Measurements from ENCODE around the gene SLC25A29. TPM values are rescaled to one million over a fixed set of nuclear protein-coding genes. Genes with fewer than 3 reads are reported as not detected.

SLC25A29 gene
- total RNA-seq, 6 experiments from 2014 or later, result 14.1 to 30.3 (median 18.2) TPM

DNA sequence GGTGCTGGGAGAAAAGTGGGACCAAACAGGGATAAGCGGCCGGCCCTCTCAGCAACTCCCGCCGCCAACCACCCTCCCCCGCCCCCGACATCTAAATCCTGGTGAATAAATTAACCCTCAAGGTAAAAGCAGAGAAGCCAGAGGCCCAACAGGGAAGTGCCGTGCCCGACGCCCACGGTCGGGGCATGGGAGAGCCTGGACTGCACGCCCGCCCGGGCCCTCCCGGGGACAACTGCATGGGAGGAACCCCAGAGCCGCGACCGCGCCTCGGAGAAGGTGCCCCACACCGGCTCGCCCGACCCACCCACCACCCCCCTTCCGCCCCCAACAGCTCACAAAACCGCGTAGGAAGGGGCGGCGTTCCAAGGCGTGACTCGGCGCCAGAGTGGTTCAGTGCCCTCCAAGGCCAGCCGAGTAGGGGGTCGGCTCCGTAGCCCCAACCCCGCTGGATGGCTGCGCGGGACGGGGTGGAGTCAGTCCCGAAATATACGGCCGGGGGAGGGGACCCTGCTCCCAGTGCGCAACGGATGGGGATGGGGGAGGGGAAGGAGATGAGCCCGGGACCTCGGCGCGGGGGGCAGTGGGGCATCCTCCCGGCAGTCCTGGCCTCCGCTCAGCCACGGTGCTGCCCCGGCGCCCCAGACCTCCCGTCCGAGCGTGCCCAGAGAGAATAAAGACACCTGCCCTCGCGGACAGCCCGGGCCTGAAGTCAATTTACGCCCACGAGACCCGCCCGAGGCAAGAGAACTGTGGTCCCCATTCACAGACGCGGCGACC lies 732 bp downstream of the SLC25A29 start:
- no peaks in the 10 kb centered on the region for H3K27me3 ChIP-seq
- WGBS (ENCODE audit: insufficient coverage, low coverage, low lambda C conversion rate, missing lambda C conversion rate), result 2% methylated on average over 7 of the region's 65 CpGs
- H3K9me3 ChIP-seq, result no peaks in the 10 kb centered on the region
- H3K4me3 ChIP-seq, result peak overlapping the region; percentile 70 to 89 (median 89)
- no peak for TF ChIP-seq POLR2A (IDR thresholded peaks at IDR 0.05)
- TF ChIP-seq, protein P1, sequence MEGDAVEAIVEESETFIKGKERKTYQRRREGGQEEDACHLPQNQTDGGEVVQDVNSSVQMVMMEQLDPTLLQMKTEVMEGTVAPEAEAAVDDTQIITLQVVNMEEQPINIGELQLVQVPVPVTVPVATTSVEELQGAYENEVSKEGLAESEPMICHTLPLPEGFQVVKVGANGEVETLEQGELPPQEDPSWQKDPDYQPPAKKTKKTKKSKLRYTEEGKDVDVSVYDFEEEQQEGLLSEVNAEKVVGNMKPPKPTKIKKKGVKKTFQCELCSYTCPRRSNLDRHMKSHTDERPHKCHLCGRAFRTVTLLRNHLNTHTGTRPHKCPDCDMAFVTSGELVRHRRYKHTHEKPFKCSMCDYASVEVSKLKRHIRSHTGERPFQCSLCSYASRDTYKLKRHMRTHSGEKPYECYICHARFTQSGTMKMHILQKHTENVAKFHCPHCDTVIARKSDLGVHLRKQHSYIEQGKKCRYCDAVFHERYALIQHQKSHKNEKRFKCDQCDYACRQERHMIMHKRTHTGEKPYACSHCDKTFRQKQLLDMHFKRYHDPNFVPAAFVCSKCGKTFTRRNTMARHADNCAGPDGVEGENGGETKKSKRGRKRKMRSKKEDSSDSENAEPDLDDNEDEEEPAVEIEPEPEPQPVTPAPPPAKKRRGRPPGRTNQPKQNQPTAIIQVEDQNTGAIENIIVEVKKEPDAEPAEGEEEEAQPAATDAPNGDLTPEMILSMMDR (IDR thresholded peaks at IDR 0.05), result no peak
- H3K4me1 ChIP-seq, result peaks cover 0 to 17% (median 6%) of the 10 kb centered on the region in 4 donors
- peak in 1 of 3 donors; percentile 56 for DNase-seq
- peak overlapping the region in 2 of 3 donors; percentile 67 to 82 for H3K27ac ChIP-seq
- H3K36me3 ChIP-seq, result no peaks in the 10 kb centered on the region
- intact Hi-C loops (cut with DNase I), result loop anchor here in 1 of 2 donors (10.0 kb wide), 1 partner anchor 69 kb away; the partner anchor contains the start of gene WDR25
- ATAC-seq, result peak in 3 of 4 donors; percentile 0 to 13 (median 7)

DNA sequence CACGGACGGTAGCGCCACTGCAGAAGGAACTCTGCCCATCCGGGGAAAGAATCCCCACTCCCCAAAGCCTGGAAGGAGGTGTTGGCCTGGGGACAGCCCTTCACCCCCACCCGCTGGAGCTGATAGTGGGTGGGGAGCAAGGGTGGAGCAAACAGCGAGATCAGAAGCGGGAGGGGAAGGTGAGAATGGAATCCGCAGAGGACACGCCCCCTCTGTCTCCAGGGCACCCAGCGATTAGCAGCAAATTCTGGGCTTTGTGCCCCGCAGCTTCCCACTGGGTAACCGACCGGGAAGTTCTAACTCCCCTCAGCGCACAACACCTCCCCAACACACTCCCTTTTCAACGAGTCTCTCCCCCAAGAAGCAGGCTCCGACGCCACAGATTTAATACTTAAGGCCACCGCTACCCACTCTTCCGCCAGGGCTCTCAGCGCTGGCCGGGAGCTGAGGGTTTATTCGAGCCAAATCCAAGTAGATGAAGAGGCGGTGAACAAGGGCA lies 1.4 kb downstream of the SLC25A29 start:
- intact Hi-C loops (cut with DNase I), result loop anchor here (5.0 to 10.0 kb wide), 2 partner anchors 70 to 72 kb away; partner anchors contain the start of gene WDR25 (in 2 of the 2)
- Histone ChIP-seq H3K27me3 (no peaks in the 10 kb centered on the region), H3K27ac (peak overlapping the region in 2 of 3 donors; percentile 67 to 82), H3K4me1 (peaks cover 0 to 17% (median 6%) of the 10 kb centered on the region in 4 donors), H3K36me3 (no peaks in the 10 kb centered on the region), H3K4me3 (peak overlapping the region; percentile 70 to 89 (median 89)), H3K9me3 (no peaks in the 10 kb centered on the region)
- WGBS (ENCODE audit: insufficient coverage, low coverage, low lambda C conversion rate, missing lambda C conversion rate), result 11% methylated on average over 23 of the region's 23 CpGs
- ATAC-seq, result peak; percentile 1 to 34 (median 18)
- DNase-seq, result peak in 2 of 3 donors; percentile 70 to 74
- TF ChIP-seq, protein P1 (IDR thresholded peaks at IDR 0.05), result no peak
- peak; percentile 13 for TF ChIP-seq POLR2A (IDR thresholded peaks at IDR 0.05)

DNA sequence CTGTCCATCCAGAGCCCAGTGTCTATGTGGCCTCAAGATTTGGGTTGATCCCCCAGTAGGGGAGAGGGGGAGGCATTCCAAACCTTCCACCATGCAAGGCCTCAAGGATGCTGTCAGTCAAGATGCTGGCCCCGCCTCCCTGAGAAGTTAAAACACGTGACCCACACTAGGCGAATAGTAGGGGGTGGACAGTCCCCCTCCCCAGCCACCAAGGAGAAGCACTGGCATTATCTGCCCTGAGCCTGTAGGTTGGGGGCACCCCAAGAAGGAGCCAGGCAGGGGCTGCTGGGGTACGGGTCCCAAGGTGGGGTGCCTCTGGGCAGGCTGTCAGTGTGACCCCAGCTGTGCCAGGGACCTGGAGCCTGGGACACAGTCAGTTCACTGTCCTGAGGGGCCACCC lies 2.3 kb downstream of the SLC25A29 start:
- no peak overlapping the region for H3K4me3 ChIP-seq
- WGBS (ENCODE audit: insufficient coverage, low coverage, low lambda C conversion rate, missing lambda C conversion rate), result 44% methylated on average over 3 of the region's 4 CpGs
- TF ChIP-seq, protein P1 (IDR thresholded peaks at IDR 0.05), result no peak
- no peak for TF ChIP-seq POLR2A (IDR thresholded peaks at IDR 0.05)
- no peak overlapping the region for H3K27ac ChIP-seq
- H3K36me3 ChIP-seq, result no peaks in the 10 kb centered on the region
- H3K9me3 ChIP-seq, result no peaks in the 10 kb centered on the region
- DNase-seq, result no peak
- peaks cover 0 to 17% (median 6%) of the 10 kb centered on the region in 4 donors for H3K4me1 ChIP-seq
- intact Hi-C loops (cut with DNase I), result loop anchor here (5.0 to 10.0 kb wide), 2 partner anchors 71 to 73 kb away; partner anchors contain the start of gene WDR25 (in 2 of the 2)
- no peak for ATAC-seq
- H3K27me3 ChIP-seq, result no peaks in the 10 kb centered on the region

DNA sequence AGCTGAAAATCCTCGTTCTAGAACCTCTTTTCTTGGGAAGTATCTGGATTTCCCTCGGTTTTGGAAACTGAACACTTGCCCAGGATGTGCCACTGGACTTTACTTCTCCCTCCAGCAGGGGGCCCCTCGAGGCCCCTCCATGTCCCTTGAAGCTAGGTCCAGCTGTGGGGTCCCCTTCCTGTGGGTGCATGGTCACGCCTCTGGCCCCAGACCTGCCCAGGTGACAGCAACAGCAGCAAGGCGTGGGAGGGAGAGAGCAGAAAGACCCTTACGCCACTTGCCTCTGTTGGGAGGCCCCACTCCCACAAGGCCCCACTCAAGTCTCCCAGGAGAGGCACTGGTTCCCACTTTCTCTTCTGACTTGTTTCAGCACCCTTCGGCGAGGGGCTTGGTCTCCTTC lies 3.1 kb downstream of the SLC25A29 start:
- intact Hi-C loops (cut with DNase I), result loop anchor here (5.0 to 10.0 kb wide), 2 partner anchors 72 to 74 kb away; partner anchors contain the start of gene WDR25 (in 2 of the 2)
- no peak overlapping the region for H3K4me3 ChIP-seq
- 20% methylated on average over 3 of the region's 8 CpGs for WGBS (ENCODE audit: insufficient coverage, low coverage, low lambda C conversion rate, missing lambda C conversion rate)
- H3K27me3 ChIP-seq, result no peaks in the 10 kb centered on the region
- H3K4me1 ChIP-seq, result peaks cover 0 to 17% (median 4%) of the 10 kb centered on the region in 4 donors
- ATAC-seq (no peak), DNase-seq (no peak)
- no peak overlapping the region for H3K27ac ChIP-seq
- no peaks in the 10 kb centered on the region for H3K36me3 ChIP-seq
- no peaks in the 10 kb centered on the region for H3K9me3 ChIP-seq
- TF ChIP-seq POLR2A (IDR thresholded peaks at IDR 0.05), result no peak
- TF ChIP-seq, protein P1 (IDR thresholded peaks at IDR 0.05), result peak; percentile 45 to 66 (median 60)
